HFF-Myc (cell line): ENCODE results near the gene ZFP3.
A peak's percentile ranks its signal among the peaks of the same experiment; 100 is the strongest.
"Not testable (repeated sequence)": the region's sequence is repeated elsewhere in the genome, so short reads cannot be mapped to it uniquely, and the experiment has no call there.

Experiments used
- DNase-seq: peaks from one replicate; pipeline ENCODE4 v3.0.0-alpha.2; 2011; ENCODE audit warnings: low read depth; ENCODE audit errors: extremely low read depth
- H3K4me3 ChIP-seq: replicated peaks from 2 replicates; pipeline ENCODE4 v1.5.1; 2011; ENCODE audit warnings: low read depth, mild to moderate bottlenecking, control low read depth, low read length
- CTCF ChIP-seq: IDR thresholded peaks from 2 replicates; pipeline ENCODE4 v1.5.1; 2012; ENCODE audit warnings: mild to moderate bottlenecking, low read depth, low read length, control low read depth; ENCODE audit errors: missing control alignments

Gene ZFP3

GRCh38 chr17:5110816-5111215 is 32.5 kb downstream of the ZFP3 start:
- H3K4me3 ChIP-seq, result peak overlapping the region; percentile 73
- TF ChIP-seq CTCF, result no peak
- no peak for DNase-seq

GRCh38 chr17:5111402-5112204 is 33.3 kb downstream of the ZFP3 start, which contains the start of gene ZNF232:
ZNF232 (minus strand) TSS chr17:5111878; CDS start chr17:5111822, 56 bp downstream.
- peak within 1 kb of the TSS; percentile 73 for H3K4me3 ChIP-seq
- TF ChIP-seq CTCF, result no peak
- DNase-seq, result peak; percentile 67

- H3K4me3 ChIP-seq, result no peak within 1 kb of the TSS; the same call in 1 of the 2 replicates
- no peak for DNase-seq
- no peak for TF ChIP-seq CTCF
Measured at GRCh38 chr17:5115673-5116651, 37.7 kb downstream of the ZFP3 start, which contains the start of gene USP6. USP6 (plus strand) TSS chr17:5116032; CDS start chr17:5130368, 14,336 bp downstream.

- no peak for DNase-seq
- H3K4me3 ChIP-seq, result no peak overlapping the region
- no peak for TF ChIP-seq CTCF
Measured at GRCh38 chr17:5118219-5118618, 40.0 kb downstream of the ZFP3 start.

GRCh38 chr17:5120036-5120435 is 41.8 kb downstream of the ZFP3 start:
- no peak for DNase-seq
- no peak overlapping the region for H3K4me3 ChIP-seq
- no peak for TF ChIP-seq CTCF

GRCh38 chr17:5120436-5121185 is 42.3 kb downstream of the ZFP3 start:
- not testable (repeated sequence) for H3K4me3 ChIP-seq, DNase-seq
